Measurements from ENCODE around the gene PCSK1N.

Gene PCSK1N

DNA sequence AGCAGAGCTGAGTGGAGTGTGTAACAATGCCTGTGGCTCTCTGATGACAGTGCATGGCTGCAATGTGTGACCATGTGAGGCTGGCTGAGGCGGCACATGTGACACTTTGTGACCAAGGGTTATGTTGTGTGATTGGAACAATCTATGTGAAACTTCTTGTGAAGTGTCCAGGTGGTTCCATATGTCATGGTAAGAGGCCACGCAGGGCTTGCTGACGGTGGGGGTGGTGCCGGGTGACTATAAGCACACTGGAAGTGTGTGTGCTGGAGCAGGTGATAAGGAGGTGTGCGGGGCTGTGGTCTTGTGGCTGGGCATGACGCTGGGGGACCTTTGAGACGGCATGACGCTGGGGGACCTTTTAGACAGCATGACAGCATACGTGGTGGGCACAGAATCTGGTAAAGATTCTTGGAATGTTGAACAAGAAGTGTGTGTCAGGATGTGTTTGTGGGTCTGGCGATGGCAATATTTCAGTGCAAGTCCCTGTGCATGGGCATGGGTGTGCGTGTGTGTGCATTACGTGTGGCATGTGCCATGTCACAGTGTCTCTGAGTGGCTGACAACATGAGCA is 41.0 kb downstream of the PCSK1N start:
- TF ChIP-seq, protein P1, sequence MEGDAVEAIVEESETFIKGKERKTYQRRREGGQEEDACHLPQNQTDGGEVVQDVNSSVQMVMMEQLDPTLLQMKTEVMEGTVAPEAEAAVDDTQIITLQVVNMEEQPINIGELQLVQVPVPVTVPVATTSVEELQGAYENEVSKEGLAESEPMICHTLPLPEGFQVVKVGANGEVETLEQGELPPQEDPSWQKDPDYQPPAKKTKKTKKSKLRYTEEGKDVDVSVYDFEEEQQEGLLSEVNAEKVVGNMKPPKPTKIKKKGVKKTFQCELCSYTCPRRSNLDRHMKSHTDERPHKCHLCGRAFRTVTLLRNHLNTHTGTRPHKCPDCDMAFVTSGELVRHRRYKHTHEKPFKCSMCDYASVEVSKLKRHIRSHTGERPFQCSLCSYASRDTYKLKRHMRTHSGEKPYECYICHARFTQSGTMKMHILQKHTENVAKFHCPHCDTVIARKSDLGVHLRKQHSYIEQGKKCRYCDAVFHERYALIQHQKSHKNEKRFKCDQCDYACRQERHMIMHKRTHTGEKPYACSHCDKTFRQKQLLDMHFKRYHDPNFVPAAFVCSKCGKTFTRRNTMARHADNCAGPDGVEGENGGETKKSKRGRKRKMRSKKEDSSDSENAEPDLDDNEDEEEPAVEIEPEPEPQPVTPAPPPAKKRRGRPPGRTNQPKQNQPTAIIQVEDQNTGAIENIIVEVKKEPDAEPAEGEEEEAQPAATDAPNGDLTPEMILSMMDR (IDR thresholded peaks at IDR 0.05; ENCODE audit: control insufficient read depth, extremely low read depth, insufficient read depth): no peak
- H3K4me3 ChIP-seq (ENCODE audit: low read depth, low read length): no peak overlapping the region
- no peak for DNase-seq (ENCODE audit: low read depth)

DNA sequence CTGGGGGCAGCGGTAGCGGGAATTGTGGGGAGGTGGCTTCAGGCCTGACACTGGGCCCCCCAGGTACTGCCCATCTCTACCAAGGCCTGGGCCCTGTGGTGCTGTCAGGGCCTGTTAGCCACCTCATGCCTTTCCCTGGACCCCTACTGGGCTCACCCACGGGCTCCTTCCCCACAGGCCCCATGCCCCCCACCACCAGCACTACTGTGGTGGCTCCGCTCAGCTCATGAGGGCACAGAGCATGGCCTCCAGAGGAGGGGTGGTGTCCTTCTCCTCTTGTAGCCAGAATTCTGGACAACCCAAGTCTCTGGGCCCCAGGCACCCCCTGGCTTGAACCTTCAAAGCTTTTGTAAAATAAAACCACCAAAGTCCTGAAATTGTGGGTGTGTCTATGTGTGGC is 41.5 kb downstream of the PCSK1N start:
- H3K4me3 ChIP-seq (ENCODE audit: low read depth, low read length): no peak overlapping the region
- no peak for DNase-seq (ENCODE audit: low read depth)
- TF ChIP-seq, protein P1 (IDR thresholded peaks at IDR 0.05; ENCODE audit: control insufficient read depth, extremely low read depth, insufficient read depth): no peak

DNA sequence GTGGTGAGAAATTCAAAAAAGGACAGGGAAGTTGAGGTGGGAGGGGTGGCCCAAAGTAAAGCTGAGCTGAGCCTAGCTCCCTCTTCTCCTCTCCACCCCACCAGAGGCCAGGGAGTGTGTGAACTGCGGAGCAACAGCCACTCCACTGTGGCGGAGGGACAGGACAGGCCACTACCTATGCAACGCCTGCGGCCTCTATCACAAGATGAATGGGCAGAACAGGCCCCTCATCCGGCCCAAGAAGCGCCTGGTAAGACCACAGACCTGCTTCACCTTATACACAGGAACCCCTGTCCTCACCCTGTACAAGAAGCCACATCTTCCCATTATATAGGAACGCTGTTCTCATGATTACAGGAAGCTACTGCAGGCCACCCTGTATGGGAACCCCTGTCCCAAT is 43.2 kb downstream of the PCSK1N start:
- no peak overlapping the region for H3K4me3 ChIP-seq (ENCODE audit: low read depth, low read length)
- no peak for DNase-seq (ENCODE audit: low read depth)
- TF ChIP-seq, protein P1 (IDR thresholded peaks at IDR 0.05; ENCODE audit: control insufficient read depth, extremely low read depth, insufficient read depth): no peak

DNA sequence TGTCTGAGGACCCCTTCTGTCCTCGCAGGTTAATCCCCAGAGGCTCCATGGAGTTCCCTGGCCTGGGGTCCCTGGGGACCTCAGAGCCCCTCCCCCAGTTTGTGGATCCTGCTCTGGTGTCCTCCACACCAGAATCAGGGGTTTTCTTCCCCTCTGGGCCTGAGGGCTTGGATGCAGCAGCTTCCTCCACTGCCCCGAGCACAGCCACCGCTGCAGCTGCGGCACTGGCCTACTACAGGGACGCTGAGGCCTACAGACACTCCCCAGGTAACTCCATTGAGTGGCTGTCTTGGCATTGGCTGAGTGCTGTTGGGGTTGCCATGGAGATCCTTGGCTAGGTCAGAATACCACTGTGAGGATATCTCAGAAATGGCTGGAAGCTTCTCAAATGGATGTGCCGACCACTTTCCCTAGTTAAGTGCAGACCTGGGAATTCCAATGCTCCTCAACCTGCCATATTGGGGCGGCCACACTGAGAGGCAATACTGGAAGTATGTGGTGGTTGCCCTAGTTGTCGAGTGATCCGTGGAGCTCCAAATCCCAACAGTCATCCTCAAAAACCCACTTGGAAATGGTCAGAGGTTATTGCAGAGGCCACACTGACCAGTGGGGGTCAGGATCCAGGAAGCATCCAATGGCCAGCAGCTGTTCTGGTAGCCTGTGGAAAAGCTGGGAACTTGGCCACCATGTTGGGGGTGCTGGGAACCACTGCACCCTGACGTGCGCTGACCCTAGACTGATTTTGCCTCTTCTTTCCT is 44.2 kb downstream of the PCSK1N start:
- TF ChIP-seq, protein P1 (IDR thresholded peaks at IDR 0.05; ENCODE audit: control insufficient read depth, extremely low read depth, insufficient read depth): no peak
- DNase-seq (ENCODE audit: low read depth): no peak
- no peak overlapping the region for H3K4me3 ChIP-seq (ENCODE audit: low read depth, low read length)

DNA sequence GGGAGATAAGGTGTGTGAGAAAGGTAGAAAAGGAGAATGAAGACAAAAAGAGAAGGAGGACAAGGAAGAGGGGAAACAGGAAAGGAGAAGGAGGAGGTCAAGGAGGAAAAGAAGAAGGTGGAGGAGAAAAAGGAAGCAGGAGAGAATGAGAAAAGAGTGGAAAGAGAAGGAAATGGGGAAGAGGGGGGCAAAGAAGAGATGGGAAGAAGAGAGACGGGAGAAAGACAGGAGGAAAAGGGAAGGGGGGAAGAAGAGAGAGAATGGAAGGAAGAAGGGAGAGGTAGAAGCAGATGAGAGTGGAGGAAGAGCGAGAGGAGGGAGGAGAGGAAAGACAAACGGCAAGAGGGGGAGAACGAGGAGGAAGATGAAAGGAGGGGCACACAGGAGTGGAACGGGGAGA is 44.9 kb downstream of the PCSK1N start:
- no peak for DNase-seq (ENCODE audit: low read depth)
- TF ChIP-seq, protein P1 (IDR thresholded peaks at IDR 0.05; ENCODE audit: control insufficient read depth, extremely low read depth, insufficient read depth): no peak
- H3K4me3 ChIP-seq (ENCODE audit: low read depth, low read length): no peak overlapping the region

DNA sequence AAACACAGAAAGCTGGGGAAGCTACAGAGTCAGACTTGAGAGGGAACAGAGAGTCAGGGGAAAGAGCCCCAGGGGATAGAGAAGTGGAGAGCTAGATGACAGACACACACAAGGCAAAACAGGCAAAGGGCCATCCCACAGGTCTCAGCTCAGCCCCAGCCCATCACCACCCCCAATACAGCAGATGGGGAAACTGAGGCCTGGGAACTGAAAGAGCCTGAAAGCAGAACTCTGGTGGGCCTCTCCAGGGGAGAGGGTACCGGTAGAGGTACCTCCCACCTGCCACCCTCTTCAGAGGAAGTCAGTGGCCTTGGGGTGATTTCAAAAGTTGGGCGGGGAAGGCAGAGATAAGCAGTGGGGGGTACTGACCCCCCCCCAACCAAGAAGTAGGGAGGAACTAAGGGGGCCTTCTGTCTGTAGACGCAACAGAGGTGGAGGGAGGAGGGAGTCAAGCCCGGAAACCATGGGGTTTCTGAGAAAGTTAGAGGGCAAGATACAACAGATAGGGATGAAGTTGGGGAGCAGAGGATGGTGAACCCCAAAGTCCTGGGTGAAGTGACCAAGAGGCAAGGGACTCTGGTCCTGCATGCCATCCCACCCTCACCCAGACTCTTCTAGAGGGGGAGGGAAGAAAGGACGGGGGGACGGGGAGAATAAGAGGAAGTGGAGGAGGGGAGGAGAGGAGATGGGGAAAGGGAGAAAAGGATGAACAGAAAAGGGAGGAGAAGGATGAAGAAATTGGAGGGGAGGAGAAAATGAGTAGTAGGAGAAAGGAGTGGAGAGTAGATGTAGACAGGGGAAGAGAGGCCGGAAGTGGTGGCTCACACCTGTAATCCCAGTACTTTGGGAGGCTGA is 45.8 kb downstream of the PCSK1N start:
- H3K4me3 ChIP-seq (ENCODE audit: low read depth, low read length): no peak overlapping the region
- TF ChIP-seq, protein P1 (IDR thresholded peaks at IDR 0.05; ENCODE audit: control insufficient read depth, extremely low read depth, insufficient read depth): no peak
- DNase-seq (ENCODE audit: low read depth): no peak

All from LNCaP clone FGC (cell line).